Ovary (tissue), 3 donors: Measurements from ENCODE around the gene AGBL4.

Experiments
- POLR2A ChIP-seq: fragments of 450-650 bp; IDR thresholded peaks from one replicate; pipeline ENCODE4 v1.6.1; 2017; ENCODE audit warnings: antibody characterized with exemption, mild to moderate bottlenecking, moderate library complexity
- TF ChIP-seq, protein P1 (sequence below), 3 donors: fragments of 450-650 bp in 2 of 3; fragments of 200-600 bp in 1 of 3; IDR thresholded peaks; one replicate each; pipeline versions ENCODE4 v1.5.1 to v1.8.0; 2016 to 2022; ENCODE audit warnings: antibody characterized with exemption in 3 of 3, mild to moderate bottlenecking in 1 of 3
- donor health status: DM: no; HTN: no; CAD: no.

DNA sequence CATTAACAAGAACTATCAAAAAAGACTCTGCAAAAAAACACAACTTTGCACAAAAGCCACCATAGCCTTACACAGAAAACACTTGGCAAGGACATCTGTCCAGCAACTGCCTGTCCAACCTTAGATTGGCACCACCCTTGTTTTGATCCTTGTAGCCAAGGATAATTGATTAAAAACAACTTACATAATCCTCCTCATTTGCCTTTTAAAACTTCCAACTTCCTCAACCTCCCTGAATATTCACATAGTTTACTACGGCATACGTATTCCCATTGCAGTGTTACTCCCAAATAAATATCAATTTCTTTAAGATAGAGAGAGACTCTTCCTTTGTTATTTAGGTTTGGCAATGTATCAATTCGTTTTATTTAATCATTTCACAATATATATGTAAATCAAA lies 72.4 kb downstream of the AGBL4 start:
- TF ChIP-seq, protein P1, sequence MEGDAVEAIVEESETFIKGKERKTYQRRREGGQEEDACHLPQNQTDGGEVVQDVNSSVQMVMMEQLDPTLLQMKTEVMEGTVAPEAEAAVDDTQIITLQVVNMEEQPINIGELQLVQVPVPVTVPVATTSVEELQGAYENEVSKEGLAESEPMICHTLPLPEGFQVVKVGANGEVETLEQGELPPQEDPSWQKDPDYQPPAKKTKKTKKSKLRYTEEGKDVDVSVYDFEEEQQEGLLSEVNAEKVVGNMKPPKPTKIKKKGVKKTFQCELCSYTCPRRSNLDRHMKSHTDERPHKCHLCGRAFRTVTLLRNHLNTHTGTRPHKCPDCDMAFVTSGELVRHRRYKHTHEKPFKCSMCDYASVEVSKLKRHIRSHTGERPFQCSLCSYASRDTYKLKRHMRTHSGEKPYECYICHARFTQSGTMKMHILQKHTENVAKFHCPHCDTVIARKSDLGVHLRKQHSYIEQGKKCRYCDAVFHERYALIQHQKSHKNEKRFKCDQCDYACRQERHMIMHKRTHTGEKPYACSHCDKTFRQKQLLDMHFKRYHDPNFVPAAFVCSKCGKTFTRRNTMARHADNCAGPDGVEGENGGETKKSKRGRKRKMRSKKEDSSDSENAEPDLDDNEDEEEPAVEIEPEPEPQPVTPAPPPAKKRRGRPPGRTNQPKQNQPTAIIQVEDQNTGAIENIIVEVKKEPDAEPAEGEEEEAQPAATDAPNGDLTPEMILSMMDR (IDR thresholded peaks at IDR 0.05) = no peak
- TF ChIP-seq POLR2A = no peak
